ENCODE results near the gene SYT15. TPM values are rescaled to one million over a fixed set of nuclear protein-coding genes. Genes with fewer than 3 reads are reported as not detected.
"Not testable (repeated sequence)": the region's sequence is repeated elsewhere in the genome, so short reads cannot be mapped to it uniquely, and the experiment has no call there.

The SYT15 gene
- total and polyA plus RNA-seq, 2 of the 13 experiments (the other 11 are each of a cell fraction or from before 2014, with no cell fraction given) = 0.24 to 0.38 TPM

DNA sequence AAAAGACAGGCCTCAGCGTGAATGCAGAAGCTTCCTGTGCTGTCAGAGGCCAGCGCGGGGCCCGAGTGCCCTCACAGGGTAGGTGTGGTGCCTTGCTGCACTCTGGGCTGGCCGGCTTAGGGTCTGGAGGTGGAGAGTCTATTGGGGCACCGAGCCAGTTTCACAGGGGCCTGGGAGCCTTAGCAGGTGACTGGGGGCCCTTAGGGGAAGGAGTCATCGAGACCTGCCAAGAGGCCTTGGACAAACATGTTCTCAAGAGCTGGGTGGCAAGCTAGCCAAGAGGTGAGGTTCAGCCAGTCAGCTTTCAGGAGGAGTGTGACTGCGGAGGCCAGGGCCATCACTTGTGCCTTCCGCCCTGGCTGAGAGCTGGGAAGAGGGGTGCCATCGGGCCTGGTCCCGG lies 3.6 kb downstream of the SYT15 start:
- ATAC-seq; CTCF ChIA-PET (ENCODE audit: low intra/inter-chr PET ratio, low total read pairs): not testable (repeated sequence)
- WGBS (ENCODE audit: low lambda C conversion rate) = no CpG with 5 or more reads among the region's 11 CpGs

DNA sequence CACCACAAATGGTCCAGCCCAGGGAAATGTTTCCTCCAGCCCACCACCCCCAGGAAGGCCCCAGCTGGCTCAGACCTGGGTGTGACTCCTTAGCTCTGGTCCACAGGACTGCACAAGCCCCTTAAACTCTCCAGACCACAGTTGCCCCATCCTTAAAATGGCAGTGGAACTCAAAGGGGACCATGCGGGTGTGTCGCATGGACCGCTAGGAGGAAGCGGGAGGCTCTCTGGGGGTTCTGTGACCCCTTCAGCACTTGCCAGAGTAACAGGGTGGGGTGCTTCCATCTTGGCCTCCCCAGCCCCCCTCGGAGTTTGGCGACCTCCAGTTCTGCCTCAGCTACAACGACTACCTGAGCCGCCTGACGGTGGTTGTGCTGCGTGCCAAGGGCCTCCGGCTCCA lies 5.3 kb downstream of the SYT15 start:
- CTCF ChIA-PET (ENCODE audit: low intra/inter-chr PET ratio, low total read pairs); H2AFZ ChIP-seq (ENCODE audit: low read length); FAIRE-seq; H3K9ac ChIP-seq (ENCODE audit: insufficient read depth, low read depth, low read length); BruUV-seq (replicated peaks); H4K20me1 ChIP-seq (ENCODE audit: insufficient read depth, low read length); H3K9me3 ChIP-seq (ENCODE audit: low read length); H3K36me3 ChIP-seq (replicated peaks in 1 of 2; ENCODE audit: control insufficient read depth in 1 of 2, insufficient read depth in 2 of 2, low read length in 2 of 2); intact Hi-C loops (cut with micrococcal nuclease; ENCODE audit: unreplicated experiment); in situ Hi-C loops (cut with HindIII; ENCODE audit: extremely low pct_ligation_motif_present, low pct_unique_long_range_greater_than_20kb); H3K27me3 ChIP-seq (ENCODE audit: control insufficient read depth in 1 of 2, insufficient read depth in 2 of 2, low read length in 2 of 2); H3K4me3 ChIP-seq (replicated peaks in 1 of 3; ENCODE audit: insufficient read depth in 1 of 3, low read depth in 2 of 3, low read length in 3 of 3); DNase-seq (ENCODE audit: low spot score); H3K4me2 ChIP-seq (ENCODE audit: low read depth, low read length); H3K27ac ChIP-seq (ENCODE audit: extremely low read length, insufficient read depth, low read length); POLR2A ChIA-PET; ATAC-seq; H3K79me2 ChIP-seq (ENCODE audit: insufficient read depth, low read length); H3K4me1 ChIP-seq (ENCODE audit: insufficient read depth, low read length): not testable (repeated sequence)
- 100% methylated on average over 2 of the region's 11 CpGs for whole genome bisulfite sequencing (ENCODE audit: low lambda C conversion rate)

More for the DNA sequence above, 3.6 kb downstream of the SYT15 start:
- H3K9me3 ChIP-seq (ENCODE audit: low read length); in situ Hi-C loops (cut with HindIII; ENCODE audit: extremely low pct_ligation_motif_present, low pct_unique_long_range_greater_than_20kb); H3K79me2 ChIP-seq (ENCODE audit: insufficient read depth, low read length); FAIRE-seq; H4K20me1 ChIP-seq (ENCODE audit: insufficient read depth, low read length); H2AFZ ChIP-seq (ENCODE audit: low read length); H3K4me1 ChIP-seq (ENCODE audit: insufficient read depth, low read length); POLR2A ChIA-PET; H3K4me2 ChIP-seq (ENCODE audit: low read depth, low read length); H3K36me3 ChIP-seq (replicated peaks in 1 of 2; ENCODE audit: control insufficient read depth in 1 of 2, insufficient read depth in 2 of 2, low read length in 2 of 2); H3K27ac ChIP-seq (ENCODE audit: extremely low read length, insufficient read depth, low read length); intact Hi-C loops (cut with micrococcal nuclease; ENCODE audit: unreplicated experiment); H3K4me3 ChIP-seq (replicated peaks in 1 of 3; ENCODE audit: insufficient read depth in 1 of 3, low read depth in 2 of 3, low read length in 3 of 3); DNase-seq (ENCODE audit: low spot score); H3K27me3 ChIP-seq (ENCODE audit: control insufficient read depth in 1 of 2, insufficient read depth in 2 of 2, low read length in 2 of 2); H3K9ac ChIP-seq (ENCODE audit: insufficient read depth, low read depth, low read length): not testable (repeated sequence)
- BruUV-seq (replicated peaks) = TSS peak; percentile 35

DNA sequence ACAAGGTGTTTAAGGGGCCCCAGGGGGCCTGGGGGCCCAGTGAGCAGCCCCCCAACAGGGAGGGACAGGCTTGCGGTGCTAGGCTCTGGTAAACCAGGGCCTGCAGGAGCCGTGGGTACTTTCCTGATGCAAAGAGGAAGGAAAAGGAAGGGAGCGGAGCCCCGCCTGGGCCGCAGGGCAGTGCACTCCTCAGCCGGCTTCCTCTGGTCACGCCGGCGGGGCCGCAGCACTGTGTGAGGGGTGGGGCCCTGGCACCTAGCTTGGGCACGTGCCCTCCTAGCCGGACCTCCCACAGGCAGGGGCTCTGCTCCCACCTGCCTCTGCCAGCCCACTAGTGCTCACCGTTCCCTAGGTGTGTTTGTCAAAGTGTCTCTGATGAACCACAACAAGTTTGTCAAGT lies 6.3 kb downstream of the SYT15 start:
- CTCF ChIA-PET (ENCODE audit: low intra/inter-chr PET ratio, low total read pairs); H3K4me2 ChIP-seq (ENCODE audit: low read depth, low read length); ATAC-seq: not testable (repeated sequence)

DNA sequence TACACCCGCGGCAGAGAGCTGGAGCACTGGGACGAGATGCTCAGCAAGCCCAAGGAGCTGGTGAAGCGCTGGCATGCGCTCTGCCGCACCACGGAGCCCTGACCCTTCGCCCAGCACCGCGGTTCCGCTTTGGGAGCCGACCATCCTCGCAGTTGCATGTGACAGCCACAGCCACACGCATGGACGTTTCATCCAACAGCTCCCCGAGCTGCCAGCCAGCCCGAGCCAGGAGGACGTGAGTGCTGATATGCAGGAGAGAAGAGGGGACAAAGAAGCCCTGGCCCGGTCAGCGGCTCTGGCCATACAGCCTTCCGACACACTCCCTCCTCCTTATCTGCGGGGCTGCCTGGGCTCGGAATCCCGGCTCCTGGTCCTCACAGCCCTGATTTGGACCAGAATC lies 8.6 kb downstream of the SYT15 start:
- CTCF ChIA-PET (ENCODE audit: low intra/inter-chr PET ratio, low total read pairs); H3K27me3 ChIP-seq (ENCODE audit: control insufficient read depth in 1 of 2, insufficient read depth in 2 of 2, low read length in 2 of 2); POLR2A ChIA-PET: not testable (repeated sequence)

More for the DNA sequence above, 6.3 kb downstream of the SYT15 start:
- H3K27me3 ChIP-seq (ENCODE audit: control insufficient read depth in 1 of 2, insufficient read depth in 2 of 2, low read length in 2 of 2); H3K79me2 ChIP-seq (ENCODE audit: insufficient read depth, low read length); POLR2A ChIA-PET; H3K36me3 ChIP-seq (replicated peaks in 1 of 2; ENCODE audit: control insufficient read depth in 1 of 2, insufficient read depth in 2 of 2, low read length in 2 of 2); H4K20me1 ChIP-seq (ENCODE audit: insufficient read depth, low read length); DNase-seq (ENCODE audit: low spot score); H3K9me3 ChIP-seq (ENCODE audit: low read length); intact Hi-C loops (cut with micrococcal nuclease; ENCODE audit: unreplicated experiment); H3K4me3 ChIP-seq (replicated peaks in 1 of 3; ENCODE audit: insufficient read depth in 1 of 3, low read depth in 2 of 3, low read length in 3 of 3); FAIRE-seq; H3K27ac ChIP-seq (ENCODE audit: extremely low read length, insufficient read depth, low read length); H3K4me1 ChIP-seq (ENCODE audit: insufficient read depth, low read length); H3K9ac ChIP-seq (ENCODE audit: insufficient read depth, low read depth, low read length); in situ Hi-C loops (cut with HindIII; ENCODE audit: extremely low pct_ligation_motif_present, low pct_unique_long_range_greater_than_20kb); BruUV-seq (replicated peaks); H2AFZ ChIP-seq (ENCODE audit: low read length): not testable (repeated sequence)
- no CpG with 5 or more reads among the region's 13 CpGs for WGBS (ENCODE audit: low lambda C conversion rate)

More for the DNA sequence above, 8.6 kb downstream of the SYT15 start:
- in situ Hi-C loops (cut with HindIII; ENCODE audit: extremely low pct_ligation_motif_present, low pct_unique_long_range_greater_than_20kb); H3K9ac ChIP-seq (ENCODE audit: insufficient read depth, low read depth, low read length); H3K9me3 ChIP-seq (ENCODE audit: low read length); BruUV-seq (replicated peaks); ATAC-seq; H3K79me2 ChIP-seq (ENCODE audit: insufficient read depth, low read length); H3K4me1 ChIP-seq (ENCODE audit: insufficient read depth, low read length); H3K27ac ChIP-seq (ENCODE audit: extremely low read length, insufficient read depth, low read length); H3K4me3 ChIP-seq (replicated peaks in 1 of 3; ENCODE audit: insufficient read depth in 1 of 3, low read depth in 2 of 3, low read length in 3 of 3); H3K4me2 ChIP-seq (ENCODE audit: low read depth, low read length); FAIRE-seq; DNase-seq (ENCODE audit: low spot score); H4K20me1 ChIP-seq (ENCODE audit: insufficient read depth, low read length); H3K36me3 ChIP-seq (replicated peaks in 1 of 2; ENCODE audit: control insufficient read depth in 1 of 2, insufficient read depth in 2 of 2, low read length in 2 of 2); H2AFZ ChIP-seq (ENCODE audit: low read length); intact Hi-C loops (cut with micrococcal nuclease; ENCODE audit: unreplicated experiment): not testable (repeated sequence)
- no CpG with 5 or more reads among the region's 24 CpGs for WGBS (ENCODE audit: low lambda C conversion rate)
